GM11168 (cell line): ENCODE results near the gene SORBS1.

Experiments used
- in situ Hi-C: fragments of 300-500 bp; cut with MboI; formaldehyde crosslinking; loops from one replicate; pipeline ENCODE4 v1.12.0; 2022; ENCODE audit warnings: low sequenced_read_pairs; ENCODE audit not compliant: unreplicated experiment

Gene SORBS1

DNA sequence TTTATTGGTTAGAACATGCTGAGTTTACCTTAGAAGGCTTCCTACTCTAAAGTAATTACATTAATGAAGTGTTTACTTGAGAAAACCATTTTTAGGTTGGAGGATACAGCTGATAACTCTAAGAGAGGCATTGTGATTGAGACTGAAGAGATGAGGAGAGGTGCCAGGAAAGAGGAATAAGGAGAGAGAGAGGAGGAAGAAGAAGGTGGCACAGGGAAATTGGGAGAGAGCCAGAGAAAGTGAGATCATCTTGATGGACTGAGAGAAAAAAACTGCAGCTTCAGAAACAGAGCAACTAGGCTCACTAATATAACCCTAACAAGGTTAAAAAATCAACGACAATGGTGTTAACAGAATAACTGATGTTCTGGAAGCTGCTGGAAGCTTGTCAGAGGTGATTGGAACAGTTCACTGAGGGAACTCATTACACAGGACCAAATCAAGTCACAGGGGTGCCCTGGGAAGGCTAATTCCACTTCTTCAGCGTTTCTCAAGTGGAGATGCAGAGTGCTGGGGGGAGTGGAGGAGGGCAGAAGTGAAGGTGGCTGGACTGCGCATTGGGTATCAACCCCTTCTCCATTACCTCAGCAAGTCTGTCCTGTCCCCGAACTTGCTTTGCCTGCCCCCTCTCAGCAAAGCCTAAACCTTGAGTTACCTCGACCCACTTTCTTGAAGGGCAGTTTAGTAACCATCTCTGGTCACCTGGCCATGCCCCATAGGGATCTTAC is 6.9 kb upstream of the SORBS1 start:
- in situ Hi-C loops: no loop called here

GRCh38 chr10:95566136-95566535 is 5.0 kb upstream of the SORBS1 start:
- in situ Hi-C loops: no loop called here

DNA sequence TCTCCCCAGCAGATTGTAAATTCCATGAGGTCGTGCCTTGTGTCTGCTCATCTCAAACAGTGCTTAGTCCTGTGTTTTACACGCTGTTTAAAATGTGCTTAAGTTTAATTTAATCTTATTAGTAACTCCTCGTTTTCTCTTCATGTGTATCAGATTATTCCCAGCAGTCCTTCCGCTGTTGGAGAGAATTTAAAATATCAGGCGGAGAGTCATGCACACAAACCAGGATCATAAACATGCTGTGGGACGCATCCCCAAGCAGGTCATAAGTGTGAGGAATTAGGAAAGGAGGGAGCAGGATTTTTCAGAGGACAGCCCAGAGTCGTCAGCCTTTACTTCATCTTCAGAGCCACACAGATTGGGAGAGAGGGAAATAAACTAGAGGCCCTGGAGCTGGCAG is 4.2 kb upstream of the SORBS1 start:
- in situ Hi-C loops: no loop called here

- in situ Hi-C loops: no loop called here
Measured at GRCh38 chr10:95564291-95564690, 3.1 kb upstream of the SORBS1 start.

- in situ Hi-C loops: no loop called here
Measured at GRCh38 chr10:95562341-95562965, 1.3 kb upstream of the SORBS1 start.

DNA sequence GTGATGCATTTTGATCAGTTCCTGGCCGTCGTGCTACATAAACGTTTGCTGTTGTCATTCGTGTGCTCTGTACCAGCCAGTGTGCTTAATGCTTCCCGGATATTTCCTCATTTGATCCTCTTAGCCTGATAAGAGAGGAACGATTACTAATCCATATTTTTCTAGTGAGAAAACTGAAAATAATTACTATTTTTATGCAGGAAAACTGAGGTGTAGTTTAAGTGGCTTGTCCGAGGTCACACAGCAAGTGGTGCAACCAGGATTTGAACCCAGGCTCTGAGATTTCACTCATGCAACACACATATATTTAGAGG is 650 bp upstream of the SORBS1 start:
- in situ Hi-C loops: no loop called here

DNA sequence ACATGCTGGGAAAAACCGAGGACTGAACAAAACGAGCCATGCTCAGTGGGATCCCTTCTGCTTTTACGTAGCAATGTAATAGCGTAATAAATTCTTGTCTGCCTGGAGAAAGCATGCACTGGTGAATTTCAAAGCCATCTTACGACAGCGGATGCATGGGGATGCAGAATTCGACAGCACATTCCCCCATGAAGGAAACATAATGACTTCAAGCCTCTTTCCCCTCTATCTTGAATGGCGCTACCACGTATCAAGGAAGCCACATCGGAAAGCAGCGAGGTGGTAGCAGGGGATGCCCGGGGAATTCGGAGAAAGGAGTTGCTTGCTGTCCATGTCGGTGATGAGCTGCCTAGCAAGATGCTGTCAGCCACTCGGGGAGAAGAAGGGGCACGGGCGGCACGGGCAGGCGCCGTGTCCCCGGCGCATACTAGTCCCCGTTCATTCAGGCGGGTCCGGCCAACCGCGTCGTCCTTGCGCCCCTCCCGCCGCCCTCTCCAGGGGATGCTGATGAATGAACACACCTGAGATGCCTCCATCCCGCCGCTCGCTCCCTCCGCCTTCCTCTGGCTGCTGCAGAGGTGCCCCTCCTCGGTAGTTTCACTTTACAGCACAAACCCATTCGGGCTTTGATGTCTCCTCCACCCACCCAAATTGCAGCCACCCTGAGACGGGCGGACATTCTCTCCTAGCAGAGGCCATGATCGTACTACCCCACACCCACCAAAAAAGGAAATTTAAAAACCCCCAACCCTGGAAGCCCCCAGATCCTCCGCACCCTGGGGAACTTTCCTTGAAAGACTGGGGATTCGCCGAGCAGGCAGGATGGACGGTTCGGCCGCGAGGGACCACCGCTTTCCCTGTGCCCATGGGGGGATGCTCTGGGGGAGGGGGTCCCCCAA is 644 bp downstream of the SORBS1 start:
- in situ Hi-C loops: no loop called here

DNA sequence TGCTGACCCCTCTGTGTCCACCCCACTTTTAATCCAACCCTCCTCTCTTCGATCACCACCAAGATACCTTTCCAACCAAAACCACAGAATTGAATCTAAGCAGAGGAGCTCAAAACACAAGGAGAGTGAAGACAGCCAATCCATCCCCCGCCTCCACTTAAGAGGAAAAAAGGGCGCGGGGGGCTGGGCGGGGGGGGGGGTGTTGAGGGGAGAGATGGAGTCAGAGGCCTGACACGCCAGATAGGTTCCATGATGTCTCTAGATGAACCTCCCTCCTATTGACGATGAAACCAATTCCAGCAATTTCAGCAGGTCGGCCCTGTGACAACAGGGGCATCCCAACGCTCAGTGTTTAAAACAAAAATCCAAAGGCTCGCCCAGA is 1.3 kb downstream of the SORBS1 start:
- in situ Hi-C loops: no loop called here

GRCh38 chr10:95559471-95559870 is 1.7 kb downstream of the SORBS1 start:
- in situ Hi-C loops: no loop called here

- in situ Hi-C loops: no loop called here
Measured at GRCh38 chr10:95558593-95559320, 2.4 kb downstream of the SORBS1 start.

DNA sequence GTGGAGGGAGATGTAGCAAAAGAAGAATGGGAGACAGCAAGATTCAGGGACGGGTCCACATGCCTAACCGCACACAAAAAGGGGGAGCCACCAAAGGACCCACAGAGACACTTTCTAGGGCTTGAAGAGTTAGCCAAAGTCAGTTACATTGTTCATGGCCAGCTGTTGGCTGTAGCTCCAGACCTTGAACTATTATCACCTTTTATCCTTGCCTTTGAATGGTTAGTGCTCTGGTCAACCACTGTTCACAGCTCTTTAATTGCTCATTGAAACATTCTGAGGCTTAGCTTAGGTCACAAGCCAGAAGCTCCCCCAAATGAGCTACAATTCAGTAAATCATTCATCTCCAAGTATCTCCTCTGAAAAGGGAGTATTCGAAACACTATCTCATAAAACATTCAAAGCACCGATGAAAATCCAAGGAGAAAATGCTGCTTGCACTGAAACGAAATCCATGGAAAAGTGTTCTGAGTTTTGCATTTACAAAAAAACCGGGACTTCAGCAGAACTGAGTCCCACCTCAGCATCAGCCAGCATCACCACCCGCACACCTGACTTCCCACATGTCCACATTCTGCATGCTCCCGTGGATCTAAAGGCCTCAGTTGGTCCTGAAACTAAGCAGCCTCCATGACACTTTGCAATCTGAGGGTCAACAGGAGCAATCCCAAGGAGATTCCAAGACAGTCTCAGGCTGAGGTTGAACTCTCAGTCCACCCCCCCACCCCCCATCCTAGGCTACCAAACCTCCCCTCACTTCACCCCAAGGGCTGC is 4.0 kb downstream of the SORBS1 start:
- in situ Hi-C loops: no loop called here

GRCh38 chr10:95553674-95554073 is 7.5 kb downstream of the SORBS1 start:
- in situ Hi-C loops: no loop called here

DNA sequence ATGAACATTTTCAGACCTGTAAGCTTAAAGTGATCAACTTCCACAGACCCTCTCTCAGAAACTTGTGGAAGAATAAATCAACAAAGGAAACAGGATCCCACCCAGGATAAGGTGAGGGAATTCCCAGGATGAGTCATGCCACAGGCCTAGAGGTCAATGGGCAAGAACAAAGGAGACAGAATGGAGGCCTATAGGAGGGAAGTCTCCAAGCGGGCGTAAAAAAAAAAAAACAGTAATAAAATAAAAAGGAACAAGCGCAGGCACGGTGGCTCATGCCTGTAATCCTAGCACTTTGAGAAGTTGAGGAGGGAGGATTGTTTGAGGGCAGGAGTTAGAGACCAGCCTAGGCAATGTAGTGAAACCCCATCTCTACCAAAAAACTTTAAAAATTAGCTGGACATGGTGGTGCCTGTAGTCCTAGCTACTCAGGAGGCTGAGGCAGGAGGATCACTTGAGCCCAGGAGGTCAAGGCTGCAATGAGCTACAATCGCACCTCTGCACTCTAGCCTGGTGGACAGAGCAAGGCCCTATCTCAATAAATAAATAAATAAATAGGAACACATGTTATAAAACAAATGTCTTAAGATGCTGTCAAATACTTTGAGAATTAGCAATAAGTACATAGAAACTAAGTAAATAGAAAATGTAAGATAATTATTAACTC is 8.4 kb downstream of the SORBS1 start:
- in situ Hi-C loops: no loop called here

- in situ Hi-C loops: no loop called here
Measured at GRCh38 chr10:95550073-95550672, 11.0 kb downstream of the SORBS1 start.

GRCh38 chr10:95547791-95548435 is 13.3 kb downstream of the SORBS1 start:
- in situ Hi-C loops: no loop called here

DNA sequence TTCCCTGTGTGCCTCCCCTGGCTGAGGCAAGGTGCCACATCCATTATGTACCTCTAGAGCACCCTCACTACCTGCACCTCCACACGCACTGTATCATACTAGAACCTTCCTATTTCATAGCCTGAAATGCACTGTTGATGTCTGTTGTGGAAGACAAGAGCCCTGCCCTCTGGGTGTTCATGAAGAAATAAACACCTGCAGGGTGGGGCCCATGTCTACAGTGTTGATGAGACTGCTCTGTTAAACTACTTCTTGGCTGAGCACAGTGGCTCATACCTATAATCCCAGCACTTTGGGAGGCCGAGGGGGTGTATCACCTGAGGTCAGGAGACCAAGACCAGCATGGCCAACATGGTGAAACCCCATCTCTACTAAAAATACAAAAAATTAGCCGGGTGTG is 14.0 kb downstream of the SORBS1 start:
- in situ Hi-C loops: no loop called here

GRCh38 chr10:95545981-95546380 is 15.2 kb downstream of the SORBS1 start:
- in situ Hi-C loops: no loop called here

GRCh38 chr10:95544783-95545500 is 16.2 kb downstream of the SORBS1 start:
- in situ Hi-C loops: no loop called here
